ENCODE data around the gene MIA2. TPM values are rescaled to one million over a fixed set of nuclear protein-coding genes. Genes with fewer than 3 reads are reported as not detected.

The MIA2 gene
- total and polyA plus RNA-seq, 2 donors from 2014 or later, result 63.2 to 65.6 TPM

- no peak for DNase-seq
- no peak for FAIRE-seq
- intact Hi-C loops (cut with DNase I), result no loop called here
- no peaks in the 10 kb centered on the region for H3K36me3 ChIP-seq (ENCODE audit: control insufficient read depth in 2 of 3, insufficient read depth in 3 of 3, low read length in 3 of 3)
- no peak overlapping the region for H3K27ac ChIP-seq (ENCODE audit: low read depth in 2 of 2, low read length in 2 of 2)
- no peak overlapping the region for H3K9ac ChIP-seq (ENCODE audit: low read length in 3 of 3)
- peaks cover 5 to 7% (median 5%) of the 10 kb centered on the region in 3 donors for H3K4me1 ChIP-seq (ENCODE audit: control insufficient read depth in 2 of 3, insufficient read depth in 2 of 3, low read depth in 1 of 3, low read length in 3 of 3)
- no peaks in the 10 kb centered on the region for H3K9me3 ChIP-seq (ENCODE audit: control insufficient read depth in 2 of 3, insufficient read depth in 1 of 3, low read length in 3 of 3)
- no peak overlapping the region for H3K4me3 ChIP-seq (ENCODE audit: low read length in 3 of 3)
- TF ChIP-seq, protein P1, sequence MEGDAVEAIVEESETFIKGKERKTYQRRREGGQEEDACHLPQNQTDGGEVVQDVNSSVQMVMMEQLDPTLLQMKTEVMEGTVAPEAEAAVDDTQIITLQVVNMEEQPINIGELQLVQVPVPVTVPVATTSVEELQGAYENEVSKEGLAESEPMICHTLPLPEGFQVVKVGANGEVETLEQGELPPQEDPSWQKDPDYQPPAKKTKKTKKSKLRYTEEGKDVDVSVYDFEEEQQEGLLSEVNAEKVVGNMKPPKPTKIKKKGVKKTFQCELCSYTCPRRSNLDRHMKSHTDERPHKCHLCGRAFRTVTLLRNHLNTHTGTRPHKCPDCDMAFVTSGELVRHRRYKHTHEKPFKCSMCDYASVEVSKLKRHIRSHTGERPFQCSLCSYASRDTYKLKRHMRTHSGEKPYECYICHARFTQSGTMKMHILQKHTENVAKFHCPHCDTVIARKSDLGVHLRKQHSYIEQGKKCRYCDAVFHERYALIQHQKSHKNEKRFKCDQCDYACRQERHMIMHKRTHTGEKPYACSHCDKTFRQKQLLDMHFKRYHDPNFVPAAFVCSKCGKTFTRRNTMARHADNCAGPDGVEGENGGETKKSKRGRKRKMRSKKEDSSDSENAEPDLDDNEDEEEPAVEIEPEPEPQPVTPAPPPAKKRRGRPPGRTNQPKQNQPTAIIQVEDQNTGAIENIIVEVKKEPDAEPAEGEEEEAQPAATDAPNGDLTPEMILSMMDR (IDR thresholded peaks at IDR 0.05; ENCODE audit: borderline replicate concordance, extremely low read depth, insufficient read depth), result no peak
- H3K27me3 ChIP-seq (ENCODE audit: control insufficient read depth, insufficient read depth, low read length), result no peaks in the 10 kb centered on the region
These were observed 200.7 kb downstream of the MIA2 start for GRCh38 chr14:39434401-39434800.

DNA sequence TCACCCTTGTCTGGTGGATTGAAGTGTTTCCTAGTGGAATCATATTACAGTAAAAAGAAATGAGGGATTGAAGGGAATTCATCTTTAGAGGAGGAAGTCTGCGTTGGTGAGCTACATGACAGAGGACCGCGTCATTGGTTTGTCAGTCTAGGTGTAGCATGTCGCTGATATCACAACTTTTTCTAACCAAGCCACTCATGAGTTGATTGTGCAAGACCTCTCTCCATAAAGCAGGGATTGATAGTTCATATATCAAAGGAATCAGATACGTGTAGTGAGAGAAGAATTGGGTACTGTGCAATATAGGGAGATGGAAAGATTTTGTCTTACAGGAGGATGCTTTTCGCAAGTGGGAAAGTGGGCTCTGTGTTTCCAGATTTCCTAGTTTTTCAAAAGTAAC lies 201.5 kb downstream of the MIA2 start:
- H3K27ac ChIP-seq (ENCODE audit: low read depth in 2 of 2, low read length in 2 of 2), result no peak overlapping the region
- H3K9me3 ChIP-seq (ENCODE audit: control insufficient read depth in 2 of 3, insufficient read depth in 1 of 3, low read length in 3 of 3), result no peaks in the 10 kb centered on the region
- DNase-seq (no peak), FAIRE-seq (no peak)
- H3K4me1 ChIP-seq (ENCODE audit: control insufficient read depth in 2 of 3, insufficient read depth in 2 of 3, low read depth in 1 of 3, low read length in 3 of 3), result peaks cover 0 to 3% (median 1%) of the 10 kb centered on the region in 3 donors
- H3K9ac ChIP-seq (ENCODE audit: low read length in 3 of 3), result no peak overlapping the region
- H3K4me3 ChIP-seq (ENCODE audit: low read length in 3 of 3), result no peak overlapping the region
- no peaks in the 10 kb centered on the region for H3K27me3 ChIP-seq (ENCODE audit: control insufficient read depth, insufficient read depth, low read length)
- no peaks in the 10 kb centered on the region for H3K36me3 ChIP-seq (ENCODE audit: control insufficient read depth in 2 of 3, insufficient read depth in 3 of 3, low read length in 3 of 3)
- TF ChIP-seq, protein P1 (IDR thresholded peaks at IDR 0.05; ENCODE audit: borderline replicate concordance, extremely low read depth, insufficient read depth), result no peak
- intact Hi-C loops (cut with DNase I), result no loop called here

Other genes starting within 250 kb of the MIA2 start
- gene SEC23A, start 130.7 kb upstream of the MIA2 start, total RNA-seq, result 48.8 TPM
- gene SEC23A, start 130.7 kb upstream of the MIA2 start, polyA plus RNA-seq (ENCODE audit: insufficient read depth, low read depth, low replicate concordance), result 10.9 TPM
- gene GEMIN2, start 119.6 kb upstream of the MIA2 start, total RNA-seq, result 13.8 TPM
- 17.2 TPM for gene GEMIN2, start 119.6 kb upstream of the MIA2 start, polyA plus RNA-seq (ENCODE audit: insufficient read depth, low read depth, low replicate concordance)
- gene TRAPPC6B, start 63.6 kb upstream of the MIA2 start, total RNA-seq, result 32.9 TPM
- 19.7 TPM for gene TRAPPC6B, start 63.6 kb upstream of the MIA2 start, polyA plus RNA-seq (ENCODE audit: insufficient read depth, low read depth, low replicate concordance)
- 46.2 TPM for gene PNN, start 58.7 kb upstream of the MIA2 start, total RNA-seq
- gene PNN, start 58.7 kb upstream of the MIA2 start, polyA plus RNA-seq (ENCODE audit: insufficient read depth, low read depth, low replicate concordance), result 27.2 TPM
- gene FBXO33, start 198.5 kb downstream of the MIA2 start, total RNA-seq, result 11.2 TPM
- gene FBXO33, start 198.5 kb downstream of the MIA2 start, polyA plus RNA-seq (ENCODE audit: insufficient read depth, low read depth, low replicate concordance), result 6.5 TPM

Data from kidney (tissue), 14 donors.